ENCODE results near the gene DNAJC10. TPM values are rescaled to one million over a fixed set of nuclear protein-coding genes. Genes with fewer than 3 reads are reported as not detected.
"Not testable (repeated sequence)": the region's sequence is repeated elsewhere in the genome, so short reads cannot be mapped to it uniquely, and the experiment has no call there.

The DNAJC10 gene
- polyA plus RNA-seq, 1 donor = 52.3 TPM

GRCh38 chr2:182724656-182725055, 8.6 kb downstream of the DNAJC10 start:
- DNase-seq = no peak

GRCh38 chr2:182726473-182726872, 10.4 kb downstream of the DNAJC10 start:
- no peak for DNase-seq

- DNase-seq = no peak
Measured at GRCh38 chr2:182728014-182728413, 12.0 kb downstream of the DNAJC10 start.

GRCh38 chr2:182729710-182730339, 13.8 kb downstream of the DNAJC10 start:
- no peak for DNase-seq

GRCh38 chr2:182730486-182730885, 14.4 kb downstream of the DNAJC10 start:
- no peak for DNase-seq

- no peak for DNase-seq
Measured at GRCh38 chr2:182732736-182733135, 16.7 kb downstream of the DNAJC10 start.

- DNase-seq = no peak
Measured at GRCh38 chr2:182733572-182733971, 17.5 kb downstream of the DNAJC10 start.

- not testable (repeated sequence) for DNase-seq
Measured at GRCh38 chr2:182736856-182737255, 20.8 kb downstream of the DNAJC10 start.

- no peak for DNase-seq
Measured at GRCh38 chr2:182740701-182741100, 24.6 kb downstream of the DNAJC10 start.

GRCh38 chr2:182741620-182742019, 25.6 kb downstream of the DNAJC10 start:
- DNase-seq = no peak

GRCh38 chr2:182744490-182744889, 28.4 kb downstream of the DNAJC10 start:
- DNase-seq = no peak

- no peak for DNase-seq
Measured at GRCh38 chr2:182745061-182745460, 29.0 kb downstream of the DNAJC10 start.

GRCh38 chr2:182745894-182746293, 29.8 kb downstream of the DNAJC10 start:
- not testable (repeated sequence) for DNase-seq

GRCh38 chr2:182754231-182754630, 38.2 kb downstream of the DNAJC10 start:
- no peak for DNase-seq

GRCh38 chr2:182758379-182758778, 42.3 kb downstream of the DNAJC10 start:
- DNase-seq = no peak

GRCh38 chr2:182761903-182762302, 45.8 kb downstream of the DNAJC10 start:
- DNase-seq = no peak

- DNase-seq = no peak
Measured at GRCh38 chr2:182763311-182763912, 47.4 kb downstream of the DNAJC10 start.

- DNase-seq = no peak
Measured at GRCh38 chr2:182766626-182767025, 50.6 kb downstream of the DNAJC10 start.

- no peak for DNase-seq
Measured at GRCh38 chr2:182767578-182767977, 51.5 kb downstream of the DNAJC10 start.

- not testable (repeated sequence) for DNase-seq
Measured at GRCh38 chr2:182768950-182769349, 52.9 kb downstream of the DNAJC10 start.

GRCh38 chr2:182779323-182779722, 63.3 kb downstream of the DNAJC10 start:
- DNase-seq = no peak

- DNase-seq = not testable (repeated sequence)
Measured at GRCh38 chr2:182781099-182781498, 65.0 kb downstream of the DNAJC10 start.

GRCh38 chr2:182782686-182783085, 66.6 kb downstream of the DNAJC10 start:
- DNase-seq = not testable (repeated sequence)

GRCh38 chr2:182784058-182784706, 68.1 kb downstream of the DNAJC10 start:
- no peak for DNase-seq

Data from hindlimb muscle (tissue), 1 donor.